Adrenal gland (tissue), 5 donors: ENCODE measurements around the gene UCP2.

Source experiments
- CTCF ChIP-seq, 6 experiments: fragments of 450-650 bp in 4 of 6; fragments of 200-600 bp in 2 of 6; sonication (generic) in 1 of 6; IDR thresholded peaks; 1 replicate in 5 of 6; 2 replicates in 1 of 6; pipeline versions ENCODE4 v1.5.1 to v1.8.0; 2016 to 2021; ENCODE audit warnings: antibody characterized with exemption in 6 of 6, mild to moderate bottlenecking in 2 of 6, moderate library complexity in 1 of 6
- POLR2A ChIP-seq, 2 donors: fragments of 450-650 bp; IDR thresholded peaks; one replicate each; pipeline ENCODE4 v1.6.1; 2017; ENCODE audit warnings: antibody characterized with exemption in 2 of 2, mild to moderate bottlenecking in 2 of 2, moderate library complexity in 1 of 2
- donor health status: DM: no; HTN: no; CAD: no.

GRCh38 chr11:73969991-73970800 is 12.4 kb downstream of the UCP2 start:
- TF ChIP-seq CTCF (IDR thresholded peaks at IDR 0.05) (no peak), POLR2A (IDR thresholded peaks at IDR 0.05) (no peak)
